HEK293 (cell line): ENCODE measurements around the gene COL1A1.

ENCODE experiments used
- CTCF ChIA-PET: fragments of 350-600 bp; formaldehyde crosslinking; extraction: SDS; loops from one replicate; lab custom pipeline; 2021; ENCODE audit warnings: antibody characterized with exemption; lab: Yijun Ruan, JAX
- POLR2A ChIA-PET: fragments of 300-600 bp; formaldehyde crosslinking; extraction: SDS; loops from one replicate; lab custom pipeline; 2020; ENCODE audit warnings: antibody characterized with exemption, inconsistent platforms; lab: Yijun Ruan, JAX
- H3K27ac ChIP-seq: fragments of 200-500 bp; sonication (Bioruptor generic); 2 replicates; pipeline ENCODE4 v1.5.1; 2014; ENCODE audit warnings: low read depth, low read length, control low read depth, inconsistent platforms; ENCODE audit errors: extremely low read depth
- H3K36me3 ChIP-seq, 2 experiments: fragments of 200-500 bp in 1 of 2; sonication (Bioruptor generic) in 1 of 2; 1 replicate in 1 of 2; 2 replicates in 1 of 2; pipeline ENCODE4 v1.5.1; 2014 to 2017; ENCODE audit warnings: inconsistent platforms in 2 of 2, low read length in 2 of 2; ENCODE audit not compliant: control insufficient read depth in 2 of 2, insufficient read depth in 1 of 2
- H3K4me1 ChIP-seq: fragments of 200-500 bp; sonication (Bioruptor generic); 2 replicates; pipeline ENCODE4 v1.5.1; 2014; ENCODE audit warnings: mild to moderate bottlenecking, low read length, inconsistent platforms; ENCODE audit not compliant: control insufficient read depth, insufficient read depth
- H3K4me3 ChIP-seq: 2 replicates; pipeline ENCODE4 v1.5.1; 2011; ENCODE audit warnings: low read depth, mild to moderate bottlenecking, control low read depth, low read length, moderate library complexity
- H3K9me3 ChIP-seq: fragments of 200-500 bp; sonication (Bioruptor generic); 2 replicates; pipeline ENCODE4 v1.5.1; 2014; ENCODE audit warnings: low read depth, low read length, inconsistent platforms; ENCODE audit not compliant: control insufficient read depth, insufficient read depth
- BCL11B ChIP-seq: fragments of 450-650 bp; formaldehyde crosslinking; IDR thresholded peaks from 2 replicates; pipeline ENCODE4 v1.5.1; 2016; ENCODE audit warnings: low read depth, missing biosample characterization, missing genetic modification characterization
- HOXD13 ChIP-seq: sonication (generic); formaldehyde crosslinking; IDR thresholded peaks from 2 replicates; pipeline ENCODE4 v1.8.0; 2022; ENCODE audit warnings: missing genetic modification reagents, borderline replicate concordance
- KLF10 ChIP-seq: fragments of 450-650 bp; IDR thresholded peaks from 2 replicates; pipeline ENCODE4 v1.5.1; 2018; ENCODE audit warnings: missing biosample characterization, mild to moderate bottlenecking, missing genetic modification characterization
- MYNN ChIP-seq: fragments of 450-650 bp; formaldehyde crosslinking; IDR thresholded peaks from 2 replicates; pipeline ENCODE4 v1.5.1; 2016; ENCODE audit warnings: missing biosample characterization, missing genetic modification characterization, borderline replicate concordance
- REPIN1 ChIP-seq: fragments of 450-650 bp; formaldehyde crosslinking; IDR thresholded peaks from 2 replicates; pipeline ENCODE4 v1.5.1; 2017; ENCODE audit warnings: missing biosample characterization, missing genetic modification characterization, low read depth
- SALL2 ChIP-seq: fragments of 450-650 bp; formaldehyde crosslinking; IDR thresholded peaks from 2 replicates; pipeline ENCODE4 v1.5.0; 2017; ENCODE audit warnings: missing biosample characterization, mild to moderate bottlenecking, missing genetic modification characterization, borderline replicate concordance
- SCRT2 ChIP-seq: fragments of 450-650 bp; formaldehyde crosslinking; IDR thresholded peaks from 2 replicates; pipeline ENCODE4 v1.5.1; 2016; ENCODE audit warnings: missing biosample characterization, missing genetic modification characterization
- WT1 ChIP-seq: fragments of 450-650 bp; formaldehyde crosslinking; IDR thresholded peaks from 2 replicates; pipeline ENCODE4 v1.5.1; 2016; ENCODE audit warnings: missing biosample characterization, missing genetic modification characterization
- YY2 ChIP-seq: fragments of 450-650 bp; formaldehyde crosslinking; IDR thresholded peaks from 2 replicates; pipeline ENCODE4 v1.5.1; 2016; ENCODE audit warnings: missing biosample characterization, missing genetic modification characterization
- ZBTB20 ChIP-seq: fragments of 450-650 bp; formaldehyde crosslinking; IDR thresholded peaks from 2 replicates; pipeline ENCODE4 v1.5.1; 2016; ENCODE audit warnings: missing biosample characterization, missing genetic modification characterization
- ZNF19 ChIP-seq: fragments of 450-650 bp; formaldehyde crosslinking; IDR thresholded peaks from 2 replicates; pipeline ENCODE4; 2016; ENCODE audit warnings: missing biosample characterization, missing genetic modification characterization, low read depth
- ZNF324 ChIP-seq: fragments of 450-650 bp; formaldehyde crosslinking; IDR thresholded peaks from 2 replicates; pipeline ENCODE4 v1.5.1; 2016; ENCODE audit warnings: missing biosample characterization, missing genetic modification characterization
- ZNF350 ChIP-seq: fragments of 450-650 bp; formaldehyde crosslinking; IDR thresholded peaks from 2 replicates; pipeline ENCODE4 v1.5.0; 2017; ENCODE audit warnings: missing biosample characterization, mild to moderate bottlenecking, missing genetic modification characterization
- ZNF394 ChIP-seq: fragments of 450-650 bp; formaldehyde crosslinking; IDR thresholded peaks from 2 replicates; pipeline ENCODE4 v1.5.1; 2016; ENCODE audit warnings: missing biosample characterization, missing genetic modification characterization, mild to moderate bottlenecking, moderate library complexity, borderline replicate concordance
- ZNF561 ChIP-seq: fragments of 450-650 bp; IDR thresholded peaks from 2 replicates; pipeline ENCODE4 v1.5.1; 2018; ENCODE audit warnings: missing biosample characterization, missing genetic modification characterization, borderline replicate concordance
- ZNF629 ChIP-seq: fragments of 450-650 bp; formaldehyde crosslinking; IDR thresholded peaks from 2 replicates; pipeline ENCODE4 v1.5.1; 2017; ENCODE audit warnings: missing biosample characterization, missing genetic modification characterization
- ZNF776 ChIP-seq: fragments of 450-650 bp; formaldehyde crosslinking; IDR thresholded peaks from 2 replicates; pipeline ENCODE4 v1.5.0; 2017; ENCODE audit warnings: missing biosample characterization, missing genetic modification characterization, borderline replicate concordance
- ZNF785 ChIP-seq: fragments of 450-650 bp; formaldehyde crosslinking; IDR thresholded peaks from 2 replicates; pipeline ENCODE4 v1.5.1; 2016; ENCODE audit warnings: missing biosample characterization, missing genetic modification characterization
- ZSCAN23 ChIP-seq: fragments of 450-650 bp; formaldehyde crosslinking; IDR thresholded peaks from 2 replicates; pipeline ENCODE4 v1.5.1; 2016; ENCODE audit warnings: missing biosample characterization, missing genetic modification characterization
- TF ChIP-seq, protein P1 (sequence below): fragments of 450-650 bp; formaldehyde crosslinking; IDR thresholded peaks from 2 replicates; pipeline ENCODE4 v1.5.1; 2016; ENCODE audit warnings: missing biosample characterization, missing genetic modification characterization, borderline replicate concordance
- TF ChIP-seq, protein P2 (sequence below): fragments of 450-650 bp; formaldehyde crosslinking; IDR thresholded peaks from 2 replicates; pipeline ENCODE4 v1.5.1; 2016; ENCODE audit warnings: missing biosample characterization, missing genetic modification characterization
- TF ChIP-seq, protein P3 (sequence below): fragments of 450-650 bp; formaldehyde crosslinking; IDR thresholded peaks from 2 replicates; pipeline ENCODE4 v1.5.1; 2016; ENCODE audit warnings: missing biosample characterization, missing genetic modification characterization
- TF ChIP-seq, protein P4 (sequence below): sonication (generic); formaldehyde crosslinking; IDR thresholded peaks from 2 replicates; pipeline ENCODE4 v1.8.1; 2022; ENCODE audit warnings: mild to moderate bottlenecking, moderate library complexity, missing genetic modification reagents
- TF ChIP-seq, protein P5 (sequence below): fragments of 450-650 bp; formaldehyde crosslinking; IDR thresholded peaks from 2 replicates; pipeline ENCODE4 v1.5.0; 2017; ENCODE audit warnings: missing biosample characterization, missing genetic modification characterization, borderline replicate concordance

The COL1A1 gene

DNA sequence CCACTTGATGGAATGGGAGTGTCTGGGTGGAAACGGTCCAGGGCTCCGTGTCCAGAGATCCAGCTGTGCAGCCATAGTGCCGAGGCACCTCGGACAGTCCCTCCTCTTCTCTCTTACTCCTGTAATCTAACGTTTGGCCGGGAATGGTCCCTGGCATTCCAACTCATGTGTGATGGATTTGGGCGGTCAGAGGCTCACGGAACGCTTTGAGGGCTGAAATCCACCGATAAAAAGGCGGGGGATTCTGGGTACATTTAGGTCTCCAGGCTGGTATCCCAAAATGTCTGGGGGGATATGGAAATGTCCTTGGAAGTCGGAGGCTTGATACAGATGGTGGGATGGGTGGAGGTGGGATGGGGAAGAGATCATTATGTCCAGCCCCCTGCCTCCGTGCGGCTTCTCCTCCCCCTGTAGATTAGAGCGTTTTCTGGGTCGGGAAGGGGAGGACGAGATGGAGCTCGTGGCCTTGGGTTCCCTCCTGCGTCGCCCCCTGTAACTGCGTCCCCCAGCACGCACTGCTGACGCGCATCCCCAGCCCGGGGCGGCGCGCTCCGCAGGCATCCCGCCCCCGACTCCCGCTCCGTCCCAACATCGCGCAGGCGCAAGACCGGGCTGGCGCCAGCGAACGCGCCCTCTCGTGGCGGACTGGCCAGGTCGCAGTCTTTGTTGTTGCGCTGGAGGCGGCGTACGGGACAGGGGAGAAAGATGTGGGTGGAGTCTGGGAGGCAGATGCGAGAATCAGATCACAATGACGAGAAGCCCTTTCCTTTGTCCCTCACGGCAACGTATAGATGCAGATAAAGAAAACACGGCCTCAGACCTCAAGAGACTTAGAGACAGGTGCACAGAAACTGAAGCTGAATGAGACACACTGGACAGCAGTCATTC is 40.2 kb downstream of the COL1A1 start (continued):
- TF ChIP-seq, protein P1, sequence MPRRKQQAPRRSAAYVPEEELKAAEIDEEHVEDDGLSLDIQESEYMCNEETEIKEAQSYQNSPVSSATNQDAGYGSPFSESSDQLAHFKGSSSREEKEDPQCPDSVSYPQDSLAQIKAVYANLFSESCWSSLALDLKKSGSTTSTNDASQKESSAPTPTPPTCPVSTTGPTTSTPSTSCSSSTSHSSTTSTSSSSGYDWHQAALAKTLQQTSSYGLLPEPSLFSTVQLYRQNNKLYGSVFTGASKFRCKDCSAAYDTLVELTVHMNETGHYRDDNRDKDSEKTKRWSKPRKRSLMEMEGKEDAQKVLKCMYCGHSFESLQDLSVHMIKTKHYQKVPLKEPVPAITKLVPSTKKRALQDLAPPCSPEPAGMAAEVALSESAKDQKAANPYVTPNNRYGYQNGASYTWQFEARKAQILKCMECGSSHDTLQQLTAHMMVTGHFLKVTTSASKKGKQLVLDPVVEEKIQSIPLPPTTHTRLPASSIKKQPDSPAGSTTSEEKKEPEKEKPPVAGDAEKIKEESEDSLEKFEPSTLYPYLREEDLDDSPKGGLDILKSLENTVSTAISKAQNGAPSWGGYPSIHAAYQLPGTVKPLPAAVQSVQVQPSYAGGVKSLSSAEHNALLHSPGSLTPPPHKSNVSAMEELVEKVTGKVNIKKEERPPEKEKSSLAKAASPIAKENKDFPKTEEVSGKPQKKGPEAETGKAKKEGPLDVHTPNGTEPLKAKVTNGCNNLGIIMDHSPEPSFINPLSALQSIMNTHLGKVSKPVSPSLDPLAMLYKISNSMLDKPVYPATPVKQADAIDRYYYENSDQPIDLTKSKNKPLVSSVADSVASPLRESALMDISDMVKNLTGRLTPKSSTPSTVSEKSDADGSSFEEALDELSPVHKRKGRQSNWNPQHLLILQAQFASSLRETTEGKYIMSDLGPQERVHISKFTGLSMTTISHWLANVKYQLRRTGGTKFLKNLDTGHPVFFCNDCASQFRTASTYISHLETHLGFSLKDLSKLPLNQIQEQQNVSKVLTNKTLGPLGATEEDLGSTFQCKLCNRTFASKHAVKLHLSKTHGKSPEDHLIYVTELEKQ (tag by site-specific recombination), result 0 out of 2 replicates have a peak, but pooled peaks have one; percentile 6
- TF ChIP-seq, protein P2, sequence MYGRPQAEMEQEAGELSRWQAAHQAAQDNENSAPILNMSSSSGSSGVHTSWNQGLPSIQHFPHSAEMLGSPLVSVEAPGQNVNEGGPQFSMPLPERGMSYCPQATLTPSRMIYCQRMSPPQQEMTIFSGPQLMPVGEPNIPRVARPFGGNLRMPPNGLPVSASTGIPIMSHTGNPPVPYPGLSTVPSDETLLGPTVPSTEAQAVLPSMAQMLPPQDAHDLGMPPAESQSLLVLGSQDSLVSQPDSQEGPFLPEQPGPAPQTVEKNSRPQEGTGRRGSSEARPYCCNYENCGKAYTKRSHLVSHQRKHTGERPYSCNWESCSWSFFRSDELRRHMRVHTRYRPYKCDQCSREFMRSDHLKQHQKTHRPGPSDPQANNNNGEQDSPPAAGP (tag by site-specific recombination), result 0 out of 2 replicates have a peak, but pooled peaks have one; percentile 44
- TF ChIP-seq ZNF561 (tag by site-specific recombination) (peak; percentile 87; the same call in 1 of the 2 replicates), ZNF785 (no peak; the same call in 1 of the 2 replicates), ZNF324 (tag by site-specific recombination) (no peak), ZNF629 (tag by site-specific recombination) (peak; percentile 80), BCL11B (no peak), SALL2 (tag by site-specific recombination) (no peak)
- TF ChIP-seq, protein P3, sequence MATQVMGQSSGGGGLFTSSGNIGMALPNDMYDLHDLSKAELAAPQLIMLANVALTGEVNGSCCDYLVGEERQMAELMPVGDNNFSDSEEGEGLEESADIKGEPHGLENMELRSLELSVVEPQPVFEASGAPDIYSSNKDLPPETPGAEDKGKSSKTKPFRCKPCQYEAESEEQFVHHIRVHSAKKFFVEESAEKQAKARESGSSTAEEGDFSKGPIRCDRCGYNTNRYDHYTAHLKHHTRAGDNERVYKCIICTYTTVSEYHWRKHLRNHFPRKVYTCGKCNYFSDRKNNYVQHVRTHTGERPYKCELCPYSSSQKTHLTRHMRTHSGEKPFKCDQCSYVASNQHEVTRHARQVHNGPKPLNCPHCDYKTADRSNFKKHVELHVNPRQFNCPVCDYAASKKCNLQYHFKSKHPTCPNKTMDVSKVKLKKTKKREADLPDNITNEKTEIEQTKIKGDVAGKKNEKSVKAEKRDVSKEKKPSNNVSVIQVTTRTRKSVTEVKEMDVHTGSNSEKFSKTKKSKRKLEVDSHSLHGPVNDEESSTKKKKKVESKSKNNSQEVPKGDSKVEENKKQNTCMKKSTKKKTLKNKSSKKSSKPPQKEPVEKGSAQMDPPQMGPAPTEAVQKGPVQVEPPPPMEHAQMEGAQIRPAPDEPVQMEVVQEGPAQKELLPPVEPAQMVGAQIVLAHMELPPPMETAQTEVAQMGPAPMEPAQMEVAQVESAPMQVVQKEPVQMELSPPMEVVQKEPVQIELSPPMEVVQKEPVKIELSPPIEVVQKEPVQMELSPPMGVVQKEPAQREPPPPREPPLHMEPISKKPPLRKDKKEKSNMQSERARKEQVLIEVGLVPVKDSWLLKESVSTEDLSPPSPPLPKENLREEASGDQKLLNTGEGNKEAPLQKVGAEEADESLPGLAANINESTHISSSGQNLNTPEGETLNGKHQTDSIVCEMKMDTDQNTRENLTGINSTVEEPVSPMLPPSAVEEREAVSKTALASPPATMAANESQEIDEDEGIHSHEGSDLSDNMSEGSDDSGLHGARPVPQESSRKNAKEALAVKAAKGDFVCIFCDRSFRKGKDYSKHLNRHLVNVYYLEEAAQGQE (tag by site-specific recombination), result peak; percentile 11; the same call in 1 of the 2 replicates
- TF ChIP-seq, protein P4, sequence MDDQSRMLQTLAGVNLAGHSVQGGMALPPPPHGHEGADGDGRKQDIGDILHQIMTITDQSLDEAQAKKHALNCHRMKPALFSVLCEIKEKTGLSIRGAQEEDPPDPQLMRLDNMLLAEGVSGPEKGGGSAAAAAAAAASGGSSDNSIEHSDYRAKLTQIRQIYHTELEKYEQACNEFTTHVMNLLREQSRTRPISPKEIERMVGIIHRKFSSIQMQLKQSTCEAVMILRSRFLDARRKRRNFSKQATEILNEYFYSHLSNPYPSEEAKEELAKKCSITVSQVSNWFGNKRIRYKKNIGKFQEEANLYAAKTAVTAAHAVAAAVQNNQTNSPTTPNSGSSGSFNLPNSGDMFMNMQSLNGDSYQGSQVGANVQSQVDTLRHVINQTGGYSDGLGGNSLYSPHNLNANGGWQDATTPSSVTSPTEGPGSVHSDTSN (CRISPR knock-in tag), result 0 out of 2 replicates have a peak, but pooled peaks have one; percentile 53

DNA sequence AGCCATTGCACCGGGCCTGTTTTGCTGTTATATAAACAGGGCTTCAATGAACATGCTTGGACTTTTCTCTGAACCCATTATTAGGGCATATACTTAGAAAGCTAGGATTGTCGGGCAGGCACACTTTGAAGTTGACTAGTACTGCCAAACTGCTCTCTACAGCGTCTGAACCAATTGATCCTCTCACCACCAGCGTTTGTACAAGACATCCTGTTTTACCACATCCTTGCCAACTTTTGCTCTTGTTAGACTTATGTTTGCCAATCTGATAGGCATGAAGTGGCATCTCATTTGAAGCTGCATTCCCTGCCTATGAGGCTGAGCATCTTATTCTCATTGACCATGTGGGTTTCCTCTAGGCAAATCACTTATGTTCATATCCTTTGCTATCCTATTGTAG is 43.5 kb downstream of the COL1A1 start:
- CTCF ChIA-PET, result interaction anchor here (0.7 to 1.5 kb wide), 5 partner anchors 10 to 116 kb away, joined by 3 to 4 read pairs (median 3); no protein-coding TSS in a partner anchor
- Histone ChIP-seq H3K4me3 (no peak overlapping the region), H3K4me1 (no peaks in the 10 kb centered on the region), H3K36me3 (no peaks in the 10 kb centered on the region), H3K9me3 (no peaks in the 10 kb centered on the region), H3K27ac (no peak overlapping the region)
- POLR2A ChIA-PET, result no interaction called here
- TF ChIP-seq SCRT2 (tag by site-specific recombination) (no peak), ZBTB20 (tag by site-specific recombination) (no peak), YY2 (no peak), REPIN1 (tag by site-specific recombination) (no peak), ZNF19 (tag by site-specific recombination) (no peak), ZNF350 (tag by site-specific recombination) (no peak), KLF10 (tag by site-specific recombination) (no peak), HOXD13 (CRISPR knock-in tag) (no peak), WT1 (no peak), MYNN (tag by site-specific recombination) (no peak), ZNF776 (no peak), ZNF394 (tag by site-specific recombination) (no peak), ZSCAN23 (no peak)
- TF ChIP-seq, protein P5, sequence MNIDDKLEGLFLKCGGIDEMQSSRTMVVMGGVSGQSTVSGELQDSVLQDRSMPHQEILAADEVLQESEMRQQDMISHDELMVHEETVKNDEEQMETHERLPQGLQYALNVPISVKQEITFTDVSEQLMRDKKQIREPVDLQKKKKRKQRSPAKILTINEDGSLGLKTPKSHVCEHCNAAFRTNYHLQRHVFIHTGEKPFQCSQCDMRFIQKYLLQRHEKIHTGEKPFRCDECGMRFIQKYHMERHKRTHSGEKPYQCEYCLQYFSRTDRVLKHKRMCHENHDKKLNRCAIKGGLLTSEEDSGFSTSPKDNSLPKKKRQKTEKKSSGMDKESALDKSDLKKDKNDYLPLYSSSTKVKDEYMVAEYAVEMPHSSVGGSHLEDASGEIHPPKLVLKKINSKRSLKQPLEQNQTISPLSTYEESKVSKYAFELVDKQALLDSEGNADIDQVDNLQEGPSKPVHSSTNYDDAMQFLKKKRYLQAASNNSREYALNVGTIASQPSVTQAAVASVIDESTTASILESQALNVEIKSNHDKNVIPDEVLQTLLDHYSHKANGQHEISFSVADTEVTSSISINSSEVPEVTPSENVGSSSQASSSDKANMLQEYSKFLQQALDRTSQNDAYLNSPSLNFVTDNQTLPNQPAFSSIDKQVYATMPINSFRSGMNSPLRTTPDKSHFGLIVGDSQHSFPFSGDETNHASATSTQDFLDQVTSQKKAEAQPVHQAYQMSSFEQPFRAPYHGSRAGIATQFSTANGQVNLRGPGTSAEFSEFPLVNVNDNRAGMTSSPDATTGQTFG, result no peak
